ENCODE results near the gene NEDD4L.
"Not testable (repeated sequence)": the region's sequence is repeated elsewhere in the genome, so short reads cannot be mapped to it uniquely, and the experiment has no call there.

NEDD4L gene

GRCh38 chr18:58362027-58362575, 318.1 kb downstream of the NEDD4L start:
- in situ Hi-C loops (cut with MboI; ENCODE audit: low sequenced_read_pairs) = no loop called here

GRCh38 chr18:58362829-58363271, 318.8 kb downstream of the NEDD4L start:
- in situ Hi-C loops (cut with MboI; ENCODE audit: low sequenced_read_pairs) = no loop called here

- in situ Hi-C loops (cut with MboI; ENCODE audit: low sequenced_read_pairs) = no loop called here
Measured at GRCh38 chr18:58363767-58364540, 319.9 kb downstream of the NEDD4L start.

- in situ Hi-C loops (cut with MboI; ENCODE audit: low sequenced_read_pairs) = no loop called here
Measured at GRCh38 chr18:58364876-58365528, 321.0 kb downstream of the NEDD4L start.

- in situ Hi-C loops (cut with MboI; ENCODE audit: low sequenced_read_pairs) = no loop called here
Measured at GRCh38 chr18:58367425-58368140, 323.6 kb downstream of the NEDD4L start.

GRCh38 chr18:58369616-58370015, 325.6 kb downstream of the NEDD4L start:
- in situ Hi-C loops (cut with MboI; ENCODE audit: low sequenced_read_pairs) = no loop called here

- in situ Hi-C loops (cut with MboI; ENCODE audit: low sequenced_read_pairs) = no loop called here
Measured at GRCh38 chr18:58370038-58370580, 326.1 kb downstream of the NEDD4L start.

- in situ Hi-C loops (cut with MboI; ENCODE audit: low sequenced_read_pairs) = no loop called here
Measured at GRCh38 chr18:58370612-58371011, 326.6 kb downstream of the NEDD4L start.

GRCh38 chr18:58373481-58373880, 329.5 kb downstream of the NEDD4L start:
- in situ Hi-C loops (cut with MboI; ENCODE audit: low sequenced_read_pairs) = no loop called here

GRCh38 chr18:58375051-58375450, 331.0 kb downstream of the NEDD4L start:
- in situ Hi-C loops (cut with MboI; ENCODE audit: low sequenced_read_pairs) = no loop called here

GRCh38 chr18:58378411-58379379, 334.7 kb downstream of the NEDD4L start:
- in situ Hi-C loops (cut with MboI; ENCODE audit: low sequenced_read_pairs) = no loop called here

GRCh38 chr18:58379443-58379842, 335.4 kb downstream of the NEDD4L start:
- in situ Hi-C loops (cut with MboI; ENCODE audit: low sequenced_read_pairs) = no loop called here

GRCh38 chr18:58380113-58380512, 336.1 kb downstream of the NEDD4L start:
- in situ Hi-C loops (cut with MboI; ENCODE audit: low sequenced_read_pairs) = not testable (repeated sequence)

- in situ Hi-C loops (cut with MboI; ENCODE audit: low sequenced_read_pairs) = no loop called here
Measured at GRCh38 chr18:58381676-58382411, 337.8 kb downstream of the NEDD4L start.

- in situ Hi-C loops (cut with MboI; ENCODE audit: low sequenced_read_pairs) = no loop called here
Measured at GRCh38 chr18:58382446-58382845, 338.4 kb downstream of the NEDD4L start.

GRCh38 chr18:58385472-58385871, 341.4 kb downstream of the NEDD4L start:
- in situ Hi-C loops (cut with MboI; ENCODE audit: low sequenced_read_pairs) = no loop called here

- in situ Hi-C loops (cut with MboI; ENCODE audit: low sequenced_read_pairs) = no loop called here
Measured at GRCh38 chr18:58386780-58387179, 342.8 kb downstream of the NEDD4L start.

- in situ Hi-C loops (cut with MboI; ENCODE audit: low sequenced_read_pairs) = no loop called here
Measured at GRCh38 chr18:58387716-58388115, 343.7 kb downstream of the NEDD4L start.

GRCh38 chr18:58388736-58389135, 344.7 kb downstream of the NEDD4L start:
- in situ Hi-C loops (cut with MboI; ENCODE audit: low sequenced_read_pairs) = no loop called here
